GM12801 (cell line): ENCODE data around the gene EBI3.

ENCODE experiments used
- TF ChIP-seq, protein P1 (sequence below): IDR thresholded peaks from one replicate; pipeline ENCODE4 v1.5.1; 2011; ENCODE audit warnings: control low read depth; ENCODE audit not compliant: insufficient read length; ENCODE audit errors: extremely low read depth

Gene EBI3

DNA sequence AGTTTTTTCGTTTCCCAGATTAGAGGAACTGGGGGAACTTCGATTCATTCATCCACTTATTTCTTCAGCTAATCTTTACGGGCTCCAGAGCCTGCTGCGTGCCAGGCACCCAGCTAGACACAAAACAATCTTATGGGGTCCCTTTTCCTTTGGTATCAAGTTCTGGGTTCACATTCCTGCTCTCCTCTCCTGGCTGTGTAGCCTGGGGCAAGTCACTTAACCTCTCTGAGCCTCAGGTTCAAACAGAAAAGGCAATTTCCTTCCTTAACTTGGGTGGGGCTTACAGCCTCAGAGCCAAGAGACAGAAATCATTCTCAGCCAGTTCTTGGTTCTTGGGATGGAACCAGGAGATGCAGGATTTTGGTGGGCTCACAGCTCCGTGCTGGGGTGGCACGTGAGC is 55.7 kb downstream of the EBI3 start:
- TF ChIP-seq, protein P1, sequence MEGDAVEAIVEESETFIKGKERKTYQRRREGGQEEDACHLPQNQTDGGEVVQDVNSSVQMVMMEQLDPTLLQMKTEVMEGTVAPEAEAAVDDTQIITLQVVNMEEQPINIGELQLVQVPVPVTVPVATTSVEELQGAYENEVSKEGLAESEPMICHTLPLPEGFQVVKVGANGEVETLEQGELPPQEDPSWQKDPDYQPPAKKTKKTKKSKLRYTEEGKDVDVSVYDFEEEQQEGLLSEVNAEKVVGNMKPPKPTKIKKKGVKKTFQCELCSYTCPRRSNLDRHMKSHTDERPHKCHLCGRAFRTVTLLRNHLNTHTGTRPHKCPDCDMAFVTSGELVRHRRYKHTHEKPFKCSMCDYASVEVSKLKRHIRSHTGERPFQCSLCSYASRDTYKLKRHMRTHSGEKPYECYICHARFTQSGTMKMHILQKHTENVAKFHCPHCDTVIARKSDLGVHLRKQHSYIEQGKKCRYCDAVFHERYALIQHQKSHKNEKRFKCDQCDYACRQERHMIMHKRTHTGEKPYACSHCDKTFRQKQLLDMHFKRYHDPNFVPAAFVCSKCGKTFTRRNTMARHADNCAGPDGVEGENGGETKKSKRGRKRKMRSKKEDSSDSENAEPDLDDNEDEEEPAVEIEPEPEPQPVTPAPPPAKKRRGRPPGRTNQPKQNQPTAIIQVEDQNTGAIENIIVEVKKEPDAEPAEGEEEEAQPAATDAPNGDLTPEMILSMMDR: no peak
